ENCODE results near the gene CPN2.

CPN2 gene

GRCh38 chr3:194380326-194380725 is 29.2 kb upstream of the CPN2 start:
- DNase-seq (ENCODE audit: low spot score): no peak

- DNase-seq (ENCODE audit: low spot score): no peak
Observed at GRCh38 chr3:194379651-194380050, 28.5 kb upstream of the CPN2 start.

GRCh38 chr3:194379231-194379630 is 28.1 kb upstream of the CPN2 start:
- no peak for DNase-seq (ENCODE audit: low spot score)

- no peak for DNase-seq (ENCODE audit: low spot score)
Observed at GRCh38 chr3:194377708-194378107, 26.6 kb upstream of the CPN2 start.

- DNase-seq (ENCODE audit: low spot score): no peak
Observed at GRCh38 chr3:194376241-194376560, 25.1 kb upstream of the CPN2 start.

- DNase-seq (ENCODE audit: low spot score): peak; percentile 52
Observed at GRCh38 chr3:194375473-194376240, 24.5 kb upstream of the CPN2 start.

GRCh38 chr3:194374935-194375334 is 23.8 kb upstream of the CPN2 start:
- no peak for DNase-seq (ENCODE audit: low spot score)

GRCh38 chr3:194373899-194374298 is 22.8 kb upstream of the CPN2 start:
- no peak for DNase-seq (ENCODE audit: low spot score)

- no peak for DNase-seq (ENCODE audit: low spot score)
Observed at GRCh38 chr3:194373028-194373427, 21.9 kb upstream of the CPN2 start.

- no peak for DNase-seq (ENCODE audit: low spot score)
Observed at GRCh38 chr3:194370753-194371152, 19.6 kb upstream of the CPN2 start.

GRCh38 chr3:194369522-194370279 is 18.6 kb upstream of the CPN2 start, which contains the start of gene LRRC15:
LRRC15 (minus strand) TSS chr3:194369743; CDS start chr3:194361043, 8,700 bp downstream.
- DNase-seq (ENCODE audit: low spot score): no peak

GRCh38 chr3:194368918-194369317 is 17.8 kb upstream of the CPN2 start:
- no peak for DNase-seq (ENCODE audit: low spot score)

- DNase-seq (ENCODE audit: low spot score): no peak
Observed at GRCh38 chr3:194367992-194368841, 17.1 kb upstream of the CPN2 start.

- DNase-seq (ENCODE audit: low spot score): no peak
Observed at GRCh38 chr3:194365978-194366490, 14.9 kb upstream of the CPN2 start.

- DNase-seq (ENCODE audit: low spot score): no peak
Observed at GRCh38 chr3:194365526-194365925, 14.4 kb upstream of the CPN2 start.

GRCh38 chr3:194364652-194365434 is 13.7 kb upstream of the CPN2 start:
- no peak for DNase-seq (ENCODE audit: low spot score)

- no peak for DNase-seq (ENCODE audit: low spot score)
Observed at GRCh38 chr3:194364314-194364651, 13.2 kb upstream of the CPN2 start.

- DNase-seq (ENCODE audit: low spot score): no peak
Observed at GRCh38 chr3:194360568-194360967, 9.4 kb upstream of the CPN2 start.

GRCh38 chr3:194357681-194358080 is 6.6 kb upstream of the CPN2 start:
- no peak for DNase-seq (ENCODE audit: low spot score)

- no peak for DNase-seq (ENCODE audit: low spot score)
Observed at GRCh38 chr3:194355379-194355778, 4.3 kb upstream of the CPN2 start.

- no peak for DNase-seq (ENCODE audit: low spot score)
Observed at GRCh38 chr3:194354315-194354714, 3.2 kb upstream of the CPN2 start.
